ENCODE data around the gene TMX1. TPM values are rescaled to one million over a fixed set of nuclear protein-coding genes. Genes with fewer than 3 reads are reported as not detected.
"Not testable (repeated sequence)": the region's sequence is repeated elsewhere in the genome, so short reads cannot be mapped to it uniquely, and the experiment has no call there.

The TMX1 gene, protein sequence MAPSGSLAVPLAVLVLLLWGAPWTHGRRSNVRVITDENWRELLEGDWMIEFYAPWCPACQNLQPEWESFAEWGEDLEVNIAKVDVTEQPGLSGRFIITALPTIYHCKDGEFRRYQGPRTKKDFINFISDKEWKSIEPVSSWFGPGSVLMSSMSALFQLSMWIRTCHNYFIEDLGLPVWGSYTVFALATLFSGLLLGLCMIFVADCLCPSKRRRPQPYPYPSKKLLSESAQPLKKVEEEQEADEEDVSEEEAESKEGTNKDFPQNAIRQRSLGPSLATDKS
- polyA plus RNA-seq (2014; cell fraction: cytosol; rRNA removed): 45.1 and 51.7 TPM in 2 replicates
- 17.5 and 30.8 TPM in 2 replicates for polyA plus RNA-seq (2014; cell fraction: nucleus; rRNA removed)

- DNase-seq (ENCODE audit: low spot score): peak; percentile 99
Observed at GRCh38 chr14:51239813-51240803, at the start of gene TMX1. TSS of gene TMX1 (plus strand) at chr14:51240247. CDS start at chr14:51240293, 46 bp downstream.

DNA sequence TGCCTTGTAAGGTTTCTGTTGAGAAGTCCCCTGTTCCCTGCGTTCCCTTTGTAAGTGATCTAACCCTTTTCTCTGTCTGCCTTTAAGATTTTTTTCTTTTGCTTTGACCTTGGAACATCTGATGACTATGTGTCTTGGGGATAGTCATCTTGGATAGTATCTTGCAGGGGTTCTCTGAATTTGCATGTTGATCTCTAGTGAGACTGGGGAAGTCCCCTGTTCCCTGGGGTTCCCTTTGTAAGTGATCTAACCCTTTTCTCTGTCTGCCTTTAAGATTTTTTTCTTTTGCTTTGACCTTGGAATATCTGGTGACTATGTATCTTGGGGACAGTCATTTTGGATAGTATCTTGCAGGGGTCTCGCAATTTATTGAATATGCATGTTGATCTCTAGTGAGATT lies 38.2 kb upstream of the TMX1 start:
- no peak for DNase-seq (ENCODE audit: low spot score)

- DNase-seq (ENCODE audit: low spot score): no peak
Observed at GRCh38 chr14:51202914-51203665, 37.0 kb upstream of the TMX1 start.

DNA sequence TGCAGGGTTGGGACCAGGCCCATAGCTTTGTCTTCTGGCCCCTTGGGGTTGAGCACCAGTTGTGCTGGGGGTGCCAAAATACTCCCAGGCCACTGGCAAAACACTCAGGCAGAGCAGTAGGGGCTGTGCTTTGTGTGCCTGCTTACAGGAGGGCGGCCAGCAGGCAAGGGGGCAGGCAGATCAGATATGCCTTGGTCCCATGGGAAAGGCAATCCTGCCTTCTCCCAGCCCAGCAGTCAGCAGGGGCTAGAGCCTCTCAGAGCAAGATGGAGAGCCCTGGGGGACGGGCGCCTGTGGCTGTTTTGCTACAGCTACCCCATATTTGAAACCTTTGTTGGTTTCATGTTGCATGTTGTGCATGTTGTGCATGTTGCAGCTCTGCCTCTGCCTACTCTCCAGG lies 36.2 kb upstream of the TMX1 start:
- DNase-seq (ENCODE audit: low spot score): peak; percentile 74

GRCh38 chr14:51205486-51205885 lies 34.6 kb upstream of the TMX1 start:
- no peak for DNase-seq (ENCODE audit: low spot score)

GRCh38 chr14:51206462-51206861 lies 33.6 kb upstream of the TMX1 start:
- DNase-seq (ENCODE audit: low spot score): no peak

DNA sequence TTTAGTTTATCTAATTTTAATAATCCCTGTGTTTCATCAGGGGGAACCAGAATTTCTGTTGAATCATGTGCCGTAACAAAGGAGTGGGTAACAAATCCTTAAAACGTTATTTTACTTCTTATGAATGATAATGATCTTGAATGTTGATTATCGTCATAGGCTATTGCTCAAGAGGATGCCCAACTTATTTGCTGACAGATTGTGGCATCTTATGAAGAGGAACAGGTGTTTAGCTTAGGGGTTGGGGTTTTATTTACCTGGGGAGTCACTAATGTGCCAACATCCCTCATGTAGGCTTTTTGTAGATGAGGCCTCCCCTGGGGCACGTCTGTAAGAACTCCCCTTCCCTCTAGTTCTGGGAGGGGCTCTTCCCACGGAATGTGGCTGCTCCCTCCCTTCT lies 32.4 kb upstream of the TMX1 start:
- DNase-seq (ENCODE audit: low spot score): no peak

GRCh38 chr14:51208982-51209381 lies 31.1 kb upstream of the TMX1 start:
- DNase-seq (ENCODE audit: low spot score): peak; percentile 18

DNA sequence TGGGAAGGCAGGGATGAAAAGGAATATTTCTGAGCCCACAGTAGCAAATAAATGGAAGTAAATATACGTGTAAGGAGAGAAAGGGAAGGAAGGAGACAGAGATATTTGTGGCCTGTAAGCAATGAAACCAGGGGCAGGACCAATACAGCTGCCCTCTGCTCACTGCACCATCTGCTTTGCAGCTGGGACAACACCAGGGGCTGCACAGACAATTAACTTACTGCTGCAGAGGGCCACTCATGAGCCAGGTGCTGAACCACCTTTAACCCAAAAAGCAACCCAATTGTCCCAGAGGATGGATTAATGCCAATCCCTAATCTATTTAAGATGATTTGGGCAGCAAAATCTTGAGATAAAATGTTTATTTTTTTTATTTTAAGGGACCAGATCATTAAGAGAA lies 30.6 kb upstream of the TMX1 start:
- peak; percentile 65 for DNase-seq (ENCODE audit: low spot score)

- peak; percentile 13 for DNase-seq (ENCODE audit: low spot score)
Observed at GRCh38 chr14:51210594-51210993, 29.5 kb upstream of the TMX1 start.

- DNase-seq (ENCODE audit: low spot score): no peak
Observed at GRCh38 chr14:51211149-51211548, 28.9 kb upstream of the TMX1 start.

- no peak for DNase-seq (ENCODE audit: low spot score)
Observed at GRCh38 chr14:51216602-51217001, 23.4 kb upstream of the TMX1 start.

GRCh38 chr14:51219473-51220448 lies 20.3 kb upstream of the TMX1 start:
- DNase-seq (ENCODE audit: low spot score): no peak

- not testable (repeated sequence) for DNase-seq (ENCODE audit: low spot score)
Observed at GRCh38 chr14:51223463-51223862, 16.6 kb upstream of the TMX1 start.

DNA sequence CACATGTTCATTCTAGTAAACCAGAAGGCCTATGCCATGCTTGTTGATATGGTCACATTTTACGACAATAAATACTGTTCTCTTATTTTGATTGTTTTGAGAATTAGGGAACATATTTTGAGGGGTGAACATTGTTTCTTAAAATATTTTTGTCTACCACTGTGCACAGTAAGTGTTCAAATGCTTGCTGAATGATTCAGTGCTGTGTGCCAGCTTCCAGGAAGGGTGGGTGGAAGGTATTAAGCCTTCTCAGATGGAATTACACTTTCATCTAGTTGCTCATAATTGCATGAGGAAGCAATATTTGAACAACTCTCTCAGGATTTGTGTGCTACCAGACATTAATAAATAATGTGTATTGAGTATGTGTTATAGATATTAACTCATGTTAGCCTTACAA lies 15.5 kb upstream of the TMX1 start:
- DNase-seq (ENCODE audit: low spot score): no peak

- no peak for DNase-seq (ENCODE audit: low spot score)
Observed at GRCh38 chr14:51225751-51226150, 14.3 kb upstream of the TMX1 start.

DNA sequence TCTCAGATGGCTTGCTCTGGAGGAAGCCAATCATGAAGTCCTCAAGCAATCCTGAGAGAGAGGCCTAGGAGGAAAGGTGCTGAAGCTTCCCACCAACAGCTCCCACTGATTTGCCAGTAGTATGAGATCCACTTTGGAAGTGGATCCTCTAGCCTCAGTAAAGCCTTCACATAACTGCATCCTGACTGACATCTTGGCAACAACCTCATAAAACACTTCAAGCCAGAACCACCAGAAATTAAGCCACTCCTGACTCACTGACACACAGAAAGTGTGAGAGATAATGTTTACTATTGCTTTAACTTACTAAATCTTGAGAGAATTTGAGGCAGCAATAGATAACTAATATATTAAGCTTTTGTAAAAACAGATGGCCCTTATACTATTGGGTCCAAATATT lies 11.7 kb upstream of the TMX1 start:
- no peak for DNase-seq (ENCODE audit: low spot score)

DNA sequence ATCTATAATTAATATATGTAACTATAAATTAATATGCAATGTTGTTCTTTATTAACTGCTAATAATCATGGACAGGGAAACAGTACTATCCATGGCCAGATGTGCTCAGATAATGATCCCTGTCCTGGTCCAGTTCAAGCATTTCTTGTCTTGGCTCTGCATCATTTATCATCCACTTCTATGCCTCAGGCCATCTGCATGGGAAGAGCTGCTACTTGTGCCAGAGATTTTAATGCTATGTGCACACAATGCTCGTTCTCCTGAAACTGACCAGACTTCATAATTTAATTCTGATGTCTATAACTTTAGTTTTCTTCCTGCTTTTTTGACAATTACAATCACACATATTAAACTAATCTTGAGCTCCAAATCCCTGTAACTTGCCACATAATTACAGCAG lies 11.2 kb upstream of the TMX1 start:
- DNase-seq (ENCODE audit: low spot score): no peak

DNA sequence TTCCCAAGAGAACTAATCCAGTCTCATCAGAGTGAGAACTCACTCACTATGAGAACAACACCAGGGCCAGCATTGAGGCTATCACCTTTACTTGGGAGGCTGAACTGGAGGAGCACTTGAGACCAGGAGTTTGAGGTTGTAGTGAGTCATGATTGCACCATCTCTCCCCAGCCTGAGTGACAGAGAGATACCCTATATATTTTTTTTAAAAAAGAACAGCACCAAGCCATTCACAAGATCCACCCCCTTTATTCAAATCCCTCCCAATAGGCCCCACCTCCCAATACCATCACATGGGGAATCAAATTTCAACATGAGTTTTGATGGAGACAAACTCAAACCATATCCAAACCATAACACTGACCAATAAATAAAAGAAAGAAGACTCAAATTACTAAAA lies 3.7 kb upstream of the TMX1 start:
- no peak for DNase-seq (ENCODE audit: low spot score)

DNA sequence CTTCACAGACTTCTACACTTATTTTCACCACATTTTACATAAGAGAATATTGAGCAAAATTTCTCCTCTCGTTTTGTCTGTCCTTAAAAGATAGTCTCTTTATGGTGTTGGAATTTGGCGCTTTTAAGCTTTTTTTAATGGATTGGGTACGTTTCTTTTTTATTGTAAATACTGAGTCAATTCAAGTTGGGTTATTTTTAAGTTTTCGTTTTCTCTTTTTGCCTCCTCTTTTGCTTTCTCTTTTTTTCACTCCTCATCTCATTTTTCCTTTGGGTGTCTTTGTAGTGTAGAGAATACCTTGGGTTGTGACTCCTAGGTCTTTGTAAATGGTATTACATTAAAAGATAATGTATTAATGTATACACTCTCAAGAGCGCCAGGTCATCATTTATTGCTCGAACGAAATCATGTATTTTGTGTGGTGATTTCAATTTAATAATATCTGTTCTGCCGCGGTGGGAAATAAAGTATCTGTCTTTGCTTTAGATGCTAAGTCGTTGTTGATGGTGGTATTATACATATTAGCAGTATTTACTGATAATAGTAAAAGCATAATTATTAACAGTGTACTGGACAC lies 845 bp downstream of the TMX1 start:
- DNase-seq (ENCODE audit: low spot score): no peak
